Coronary artery (tissue), 2 donors: ENCODE results near the gene EXOC3.
A peak's percentile ranks its signal among the peaks of the same experiment; 100 is the strongest.
"Not testable (repeated sequence)": the region's sequence is repeated elsewhere in the genome, so short reads cannot be mapped to it uniquely, and the experiment has no call there.

Experiments used
- DNase-seq: peaks from one replicate; pipeline ENCODE4 v3.0.0-alpha.2; 2017; ENCODE audit warnings: low spot score
- H3K27ac ChIP-seq, 2 donors: fragments of 200-600 bp; sonication (generic); one replicate each; pipeline ENCODE4 v1.5.1; 2016 to 2019
- H3K4me3 ChIP-seq: fragments of 200-600 bp; sonication (generic); 2 replicates; pipeline ENCODE4 v1.5.1; 2016; ENCODE audit warnings: mild to moderate bottlenecking, moderate library complexity
- TF ChIP-seq, protein P1 (sequence below): fragments of 200-600 bp; sonication (generic); IDR thresholded peaks from one replicate; pipeline ENCODE4 v1.5.1; 2019; ENCODE audit warnings: antibody characterized with exemption

EXOC3 gene

DNA sequence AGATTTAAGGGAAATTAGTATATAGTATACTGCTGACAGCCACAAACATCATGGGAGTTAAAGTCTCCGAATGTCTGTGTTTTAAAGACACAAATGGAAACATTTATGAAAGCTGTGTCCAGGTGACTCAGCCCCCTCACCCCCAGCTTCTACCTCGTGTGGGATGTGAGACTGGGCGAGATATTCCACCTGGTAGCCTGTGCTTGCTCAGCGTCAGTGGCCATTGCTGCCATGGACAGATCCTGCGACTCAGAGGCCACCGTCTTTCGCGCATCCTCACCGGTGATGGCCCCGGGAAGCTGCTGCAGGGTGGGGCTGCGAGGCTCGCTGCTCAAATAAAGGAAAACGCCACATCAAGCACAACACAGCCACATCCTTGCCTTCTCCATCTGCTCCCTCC is 31.2 kb upstream of the EXOC3 start:
- DNase-seq: no peak
- Histone ChIP-seq H3K27ac (no peak overlapping the region), H3K4me3 (no peak overlapping the region)
- TF ChIP-seq, protein P1, sequence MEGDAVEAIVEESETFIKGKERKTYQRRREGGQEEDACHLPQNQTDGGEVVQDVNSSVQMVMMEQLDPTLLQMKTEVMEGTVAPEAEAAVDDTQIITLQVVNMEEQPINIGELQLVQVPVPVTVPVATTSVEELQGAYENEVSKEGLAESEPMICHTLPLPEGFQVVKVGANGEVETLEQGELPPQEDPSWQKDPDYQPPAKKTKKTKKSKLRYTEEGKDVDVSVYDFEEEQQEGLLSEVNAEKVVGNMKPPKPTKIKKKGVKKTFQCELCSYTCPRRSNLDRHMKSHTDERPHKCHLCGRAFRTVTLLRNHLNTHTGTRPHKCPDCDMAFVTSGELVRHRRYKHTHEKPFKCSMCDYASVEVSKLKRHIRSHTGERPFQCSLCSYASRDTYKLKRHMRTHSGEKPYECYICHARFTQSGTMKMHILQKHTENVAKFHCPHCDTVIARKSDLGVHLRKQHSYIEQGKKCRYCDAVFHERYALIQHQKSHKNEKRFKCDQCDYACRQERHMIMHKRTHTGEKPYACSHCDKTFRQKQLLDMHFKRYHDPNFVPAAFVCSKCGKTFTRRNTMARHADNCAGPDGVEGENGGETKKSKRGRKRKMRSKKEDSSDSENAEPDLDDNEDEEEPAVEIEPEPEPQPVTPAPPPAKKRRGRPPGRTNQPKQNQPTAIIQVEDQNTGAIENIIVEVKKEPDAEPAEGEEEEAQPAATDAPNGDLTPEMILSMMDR: no peak

GRCh38 chr5:414991-415927 is 27.7 kb upstream of the EXOC3 start:
- not testable (repeated sequence) for H3K4me3 ChIP-seq, DNase-seq
- H3K27ac ChIP-seq: peak overlapping the region in 1 of 2 donors; percentile 75

- H3K4me3 ChIP-seq: no peak overlapping the region
Observed at GRCh38 chr5:415928-416635, 26.9 kb upstream of the EXOC3 start.

GRCh38 chr5:416636-416960 is 26.4 kb upstream of the EXOC3 start:
- TF ChIP-seq, protein P1: no peak
- no peak overlapping the region for H3K4me3 ChIP-seq
- no peak overlapping the region for H3K27ac ChIP-seq
- DNase-seq: no peak

More at GRCh38 chr5:415928-416635, 26.9 kb upstream of the EXOC3 start:
- TF ChIP-seq, protein P1: no peak
- DNase-seq: no peak
- no peak overlapping the region for H3K27ac ChIP-seq

DNA sequence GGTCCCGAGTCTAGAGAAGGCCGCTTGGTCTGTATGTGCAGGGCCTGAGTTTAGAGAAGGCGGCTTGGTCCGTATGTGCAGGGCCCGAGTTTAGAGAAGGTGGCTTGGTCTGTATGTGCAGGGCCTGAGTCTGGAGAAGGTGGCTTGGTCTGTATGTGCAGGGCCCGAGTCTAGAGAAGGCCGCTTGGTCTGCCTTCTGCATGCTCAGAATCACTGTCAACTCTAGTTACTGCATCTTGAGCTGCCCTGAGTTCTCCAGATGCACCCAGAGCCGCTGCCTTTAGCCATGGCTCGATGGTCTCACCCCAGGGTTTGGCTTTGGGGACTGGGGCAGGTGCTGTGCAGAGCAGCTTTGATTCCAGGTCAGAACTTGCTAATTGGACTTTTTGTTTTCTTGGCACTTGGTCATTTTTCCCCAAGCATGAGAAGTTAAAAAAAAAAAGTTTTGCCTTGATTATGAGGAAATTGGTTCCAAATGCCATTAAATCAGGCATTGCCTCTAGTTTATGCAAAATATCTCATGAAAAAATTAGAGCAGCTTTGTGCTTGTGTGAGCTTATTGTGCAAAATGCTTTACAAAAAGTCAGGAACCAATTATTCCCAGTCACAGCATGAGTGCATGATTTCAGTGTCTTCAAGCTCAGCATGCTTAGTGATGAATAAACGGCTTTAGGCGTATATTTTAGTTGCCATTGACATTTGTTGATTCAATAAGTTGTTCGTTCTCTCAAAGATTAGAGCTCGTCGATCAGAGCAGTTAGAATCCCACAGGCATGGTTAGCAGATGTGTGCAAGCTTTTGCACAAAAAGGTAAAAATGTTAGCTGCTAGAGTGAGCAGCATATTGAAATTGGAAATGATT is 25.4 kb upstream of the EXOC3 start:
- DNase-seq: no peak
- Histone ChIP-seq H3K4me3 (no peak overlapping the region), H3K27ac (no peak overlapping the region)
- TF ChIP-seq, protein P1: no peak

GRCh38 chr5:418162-419121 is 24.5 kb upstream of the EXOC3 start:
- no peak for DNase-seq
- Histone ChIP-seq H3K27ac (no peak overlapping the region), H3K4me3 (no peak overlapping the region)
- TF ChIP-seq, protein P1: no peak
